Esophagus squamous epithelium (tissue), 4 donors: ENCODE results near the gene COL6A3.

ENCODE experiments used
- CTCF ChIP-seq, 6 experiments: fragments of 450-650 bp in 4 of 6; fragments of 200-600 bp in 2 of 6; sonication (generic) in 2 of 6; IDR thresholded peaks; one replicate each; pipeline ENCODE4 v1.5.1; 2016 to 2019; ENCODE audit warnings: antibody characterized with exemption in 6 of 6, mild to moderate bottlenecking in 4 of 6, moderate library complexity in 4 of 6
- POLR2A ChIP-seq, 4 donors: fragments of 450-650 bp; IDR thresholded peaks; one replicate each; pipeline ENCODE4 v1.6.1; 2017; ENCODE audit warnings: antibody characterized with exemption in 4 of 4, mild to moderate bottlenecking in 4 of 4, moderate library complexity in 3 of 4

GRCh38 chr2:237295889-237296480 lies 118.0 kb downstream of the COL6A3 start:
- no peak for TF ChIP-seq CTCF (IDR thresholded peaks at IDR 0.05)
- TF ChIP-seq POLR2A (IDR thresholded peaks at IDR 0.05): no peak
